ENCODE measurements around the gene SMARCE1.

Gene SMARCE1

DNA sequence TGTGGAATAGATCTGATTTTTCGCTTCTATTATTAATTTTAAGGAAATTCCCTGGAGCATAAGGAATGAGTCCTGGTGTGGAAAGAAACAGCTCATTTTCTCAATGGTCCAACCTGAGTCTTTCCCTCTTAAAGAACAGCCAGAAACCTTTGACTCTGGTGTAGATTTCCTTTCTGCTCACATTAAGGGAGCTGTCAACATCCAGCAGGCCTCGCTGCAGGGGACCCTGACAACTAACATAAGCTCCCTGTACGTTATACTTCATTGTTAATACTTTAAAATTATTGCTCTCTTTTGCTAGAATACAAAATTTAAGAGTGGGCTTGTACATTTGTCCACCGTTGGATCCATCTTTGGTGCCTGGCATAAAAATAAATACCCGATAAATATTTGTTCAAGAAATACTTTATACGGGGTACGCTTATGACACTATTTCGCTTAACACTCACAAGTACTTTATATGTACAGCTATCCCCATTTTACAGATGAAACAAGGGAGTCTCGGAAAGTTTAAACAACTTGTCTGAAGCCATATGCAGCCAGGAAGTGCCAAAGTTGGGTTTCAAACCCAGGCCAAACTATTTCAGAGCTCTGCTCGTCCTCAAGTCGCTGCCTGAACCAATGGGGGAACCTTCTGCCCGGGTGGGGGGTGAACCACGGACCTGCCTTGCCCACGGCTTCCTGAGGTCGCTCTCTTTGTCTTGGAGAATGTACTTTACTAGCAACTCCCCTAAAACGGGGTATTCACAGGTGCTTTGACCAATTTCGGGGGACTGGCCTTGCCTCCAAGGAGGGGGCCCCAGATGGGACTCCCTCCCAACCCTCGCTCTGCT, 611 bp downstream of the SMARCE1 start:
- DNase-seq (ENCODE audit: low read depth in 2 of 2, low spot score in 1 of 2) = peak in 1 of 2 donors; percentile 17

DNA sequence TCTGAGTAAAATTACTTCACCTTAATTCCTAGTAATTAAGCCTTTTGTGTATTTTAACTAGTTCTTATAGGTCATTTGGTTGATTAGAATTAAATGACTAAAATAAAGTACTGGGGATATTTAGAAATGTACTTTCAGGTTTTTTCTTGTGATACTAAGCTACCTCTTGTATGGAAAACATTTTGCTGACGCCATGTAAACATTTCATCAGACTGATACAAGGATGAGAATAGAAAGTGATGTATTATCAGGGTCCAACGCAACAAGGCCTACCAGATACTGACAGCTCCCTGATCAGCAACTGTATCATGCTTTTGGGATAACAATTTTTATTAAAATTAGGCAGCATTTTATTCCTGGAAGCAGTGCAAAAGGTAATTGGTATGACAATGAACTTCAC, 1.7 kb downstream of the SMARCE1 start:
- no peak for DNase-seq (ENCODE audit: low read depth in 2 of 2, low spot score in 1 of 2)

DNA sequence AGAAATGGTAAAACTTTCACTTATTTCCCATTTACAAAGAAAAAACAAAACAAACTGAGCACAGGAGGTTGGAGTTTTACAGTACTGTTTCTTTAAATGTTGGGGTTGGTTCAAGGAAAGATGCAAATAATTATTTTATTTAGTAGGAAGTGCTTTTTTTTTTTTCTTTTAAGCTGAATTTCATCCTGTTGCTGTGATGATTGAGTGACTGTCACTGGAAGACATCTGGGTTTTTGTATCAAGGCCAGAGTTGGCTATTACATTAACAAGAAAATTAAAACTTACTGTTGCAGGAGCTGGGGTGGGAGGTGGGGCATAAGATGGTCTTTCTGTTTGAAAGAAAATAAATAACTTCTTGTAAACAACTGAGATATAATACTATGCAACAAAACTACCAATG, 2.3 kb downstream of the SMARCE1 start:
- no peak for DNase-seq (ENCODE audit: low read depth in 2 of 2, low spot score in 1 of 2)

DNA sequence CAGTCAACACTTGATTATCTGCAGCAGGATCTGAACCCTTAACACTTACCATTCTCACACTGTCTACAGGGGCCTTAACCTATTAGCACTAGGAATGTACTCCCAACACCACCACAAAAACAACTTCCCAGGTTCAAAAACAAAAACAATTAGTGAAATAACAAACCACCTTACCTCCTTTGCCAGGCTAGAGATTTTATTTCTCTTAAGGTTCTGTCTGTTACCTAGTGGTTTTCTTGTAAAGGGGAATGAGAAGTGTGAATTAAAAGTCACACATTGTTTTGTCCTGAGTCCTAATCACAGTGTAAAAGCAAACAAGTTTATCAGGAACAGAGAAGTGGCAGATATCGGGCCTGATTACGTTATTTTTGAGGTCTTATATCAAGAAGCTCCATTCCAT, 9.7 kb downstream of the SMARCE1 start:
- no peak for DNase-seq (ENCODE audit: low read depth in 2 of 2, low spot score in 1 of 2)

DNA sequence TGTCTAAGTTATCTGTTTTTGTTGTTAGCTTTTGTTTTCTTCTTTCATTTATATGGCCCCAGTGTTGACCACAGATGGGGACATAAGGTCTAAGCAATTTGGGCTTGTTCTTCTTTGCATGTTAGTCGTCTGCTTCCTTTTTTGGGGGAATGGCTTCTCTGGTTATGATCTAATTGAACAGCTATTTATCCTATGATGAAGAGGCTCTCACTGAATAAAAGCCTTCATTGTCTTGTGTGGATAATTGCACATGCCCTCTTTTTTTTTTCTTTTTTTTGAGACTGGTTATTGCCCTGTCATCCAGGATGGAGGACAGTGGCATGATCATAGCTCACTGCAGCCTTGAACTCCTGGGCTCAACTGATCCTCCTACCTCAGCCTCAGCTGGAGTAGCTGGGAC, 13.7 kb downstream of the SMARCE1 start:
- no peak for DNase-seq (ENCODE audit: low read depth in 2 of 2, low spot score in 1 of 2)

DNA sequence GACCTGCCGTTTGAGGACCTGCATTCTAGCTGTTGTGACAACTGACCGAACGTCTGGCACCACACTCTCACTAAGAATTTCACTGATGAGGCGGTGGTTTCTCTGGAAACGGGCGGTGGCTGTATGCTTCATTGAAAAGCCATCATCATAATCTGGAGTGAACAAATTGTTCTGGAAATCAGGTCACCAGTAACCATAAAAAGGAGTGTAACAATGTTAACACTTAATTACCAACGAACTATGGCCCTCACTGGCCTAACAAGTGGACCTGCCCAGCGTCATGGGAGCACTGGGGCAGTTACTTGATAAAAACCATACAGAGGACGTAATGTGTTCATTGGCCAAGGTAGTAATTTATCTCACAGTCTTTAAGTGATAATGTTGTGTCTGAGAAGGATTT, 15.4 kb downstream of the SMARCE1 start:
- no peak for DNase-seq (ENCODE audit: low read depth in 2 of 2, low spot score in 1 of 2)

DNA sequence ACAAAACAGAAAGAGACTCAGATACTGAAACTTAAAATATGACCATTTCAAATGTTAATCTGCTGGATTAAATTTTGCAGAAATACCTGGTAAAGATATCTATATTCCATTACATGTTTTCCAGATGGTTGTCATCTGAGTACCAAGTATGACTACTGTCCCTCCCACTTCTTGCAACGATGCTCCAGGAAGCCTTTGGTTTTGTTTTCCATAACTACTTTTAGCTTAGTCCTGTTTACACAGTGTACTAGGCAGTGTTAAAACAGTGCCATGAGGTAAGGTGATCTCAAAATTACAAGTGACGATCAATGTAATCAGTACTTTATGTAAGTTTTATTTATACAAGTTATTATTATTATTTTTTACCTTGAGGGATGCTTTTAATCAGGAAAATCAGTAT, 17.8 kb downstream of the SMARCE1 start:
- no peak for DNase-seq (ENCODE audit: low read depth in 2 of 2, low spot score in 1 of 2)

DNA sequence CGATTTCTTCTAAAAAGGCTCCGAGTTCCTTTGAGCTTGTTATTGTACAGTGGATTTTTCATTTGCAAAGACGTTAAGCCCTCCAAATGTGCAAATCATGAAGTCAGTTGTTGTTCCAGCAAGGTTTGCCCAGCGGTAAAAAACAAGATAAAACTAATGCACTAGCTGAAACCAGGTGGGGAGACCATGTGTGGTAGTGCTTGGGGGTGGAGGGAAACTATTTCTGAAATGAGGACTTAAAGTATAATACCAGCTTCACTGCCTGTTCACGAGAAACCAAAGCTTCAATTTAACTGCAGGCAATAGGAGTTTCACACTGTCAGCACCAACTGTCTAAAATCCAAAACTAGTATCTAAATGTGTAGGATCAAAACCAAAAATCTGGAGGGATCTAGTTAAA, 22.3 kb downstream of the SMARCE1 start:
- no peak for DNase-seq (ENCODE audit: low read depth in 2 of 2, low spot score in 1 of 2)

DNA sequence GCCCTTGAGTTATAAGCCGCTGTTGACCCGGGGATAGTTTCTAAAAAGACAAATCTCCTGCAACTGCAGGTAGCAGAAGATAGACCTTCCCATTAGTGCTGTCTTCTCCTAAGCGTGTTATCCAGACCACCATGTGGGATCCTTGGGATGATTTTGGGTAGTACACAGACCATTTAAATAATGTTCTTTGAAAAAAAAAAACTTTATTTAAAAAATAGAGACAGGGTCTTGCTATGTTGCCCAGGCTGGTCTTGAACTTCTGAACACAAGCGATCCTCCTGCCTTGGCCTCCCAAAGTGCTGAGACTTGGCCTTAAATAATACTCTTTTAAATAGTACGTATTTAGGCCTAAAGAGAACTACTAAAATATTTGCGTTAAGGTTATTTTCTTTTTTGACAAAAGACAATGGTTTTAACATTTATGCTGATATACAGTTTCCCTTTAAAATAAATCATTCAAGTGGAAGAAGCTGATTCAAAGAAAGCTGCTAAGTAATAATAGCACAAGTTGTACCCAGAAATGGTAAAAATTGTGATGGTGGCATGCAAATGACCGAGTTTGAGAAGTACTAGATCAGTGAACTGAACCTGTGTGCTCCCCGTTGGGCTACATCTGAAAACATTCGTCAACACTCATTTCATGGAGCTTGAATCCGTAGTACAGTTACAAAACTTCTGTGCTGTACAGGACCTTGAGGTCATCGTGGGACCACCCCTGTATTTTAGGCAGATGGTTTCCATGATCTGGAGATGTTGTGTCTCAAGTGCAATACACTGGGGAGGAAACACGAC, 24.0 kb downstream of the SMARCE1 start:
- DNase-seq (ENCODE audit: low read depth in 2 of 2, low spot score in 1 of 2) = no peak

DNA sequence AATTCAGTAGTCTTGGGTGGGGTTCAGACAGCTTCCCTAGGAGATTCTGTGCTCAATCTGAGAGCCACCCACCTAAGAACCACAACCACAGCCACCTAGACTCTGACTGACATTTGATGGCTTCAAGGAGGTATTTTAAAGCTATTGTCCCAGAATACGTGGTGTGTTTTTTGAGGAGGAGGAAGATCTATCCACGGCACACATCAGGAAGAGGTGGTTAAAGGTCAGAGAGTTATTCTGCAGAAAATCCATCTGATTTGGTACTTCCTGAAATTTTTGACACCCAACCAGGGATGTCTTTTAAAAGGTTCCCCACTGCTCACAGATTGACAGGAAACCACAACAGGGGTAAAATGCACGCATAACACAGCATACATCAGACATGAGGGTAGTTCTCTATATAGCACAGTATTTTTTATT, 25.1 kb downstream of the SMARCE1 start:
- DNase-seq (ENCODE audit: low read depth in 2 of 2, low spot score in 1 of 2) = no peak

DNA sequence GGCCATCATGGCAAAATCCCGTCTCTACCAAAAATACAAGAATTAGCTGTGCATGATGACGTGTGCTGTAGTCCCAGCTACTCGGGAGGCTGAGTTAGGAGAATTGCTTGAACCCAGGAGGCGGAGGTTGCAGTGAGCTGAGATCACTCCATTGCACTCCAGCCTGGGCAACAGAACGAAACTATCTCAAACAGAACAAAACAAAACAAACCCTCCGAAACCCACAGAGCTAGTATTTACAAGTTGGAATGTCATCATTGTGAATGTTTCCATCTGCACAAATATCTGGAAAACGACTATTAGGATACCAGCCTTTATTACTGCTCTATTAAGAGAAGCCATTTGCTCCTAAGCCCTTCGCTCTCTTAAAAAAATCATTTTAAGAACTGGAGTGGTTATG, 26.0 kb downstream of the SMARCE1 start:
- DNase-seq (ENCODE audit: low read depth in 2 of 2, low spot score in 1 of 2) = no peak

DNA sequence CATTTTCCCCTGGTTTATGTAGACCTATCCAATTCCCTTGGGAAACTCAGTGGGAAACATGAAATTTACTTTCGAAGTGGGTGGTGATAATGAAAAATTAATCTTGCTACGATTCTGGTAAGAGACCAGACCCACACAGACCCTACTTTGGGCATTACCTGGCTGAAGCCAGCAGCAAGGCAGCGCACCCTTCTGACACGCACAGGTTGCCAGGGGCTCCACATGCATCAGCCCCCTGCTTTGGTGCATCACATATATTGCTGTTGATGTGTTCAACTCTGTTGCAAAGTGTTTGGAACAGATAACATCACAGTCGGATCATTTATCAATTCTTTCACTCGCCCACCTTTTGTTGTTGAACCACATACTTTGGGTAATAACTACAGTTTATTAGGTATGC, 26.6 kb downstream of the SMARCE1 start:
- no peak for DNase-seq (ENCODE audit: low read depth in 2 of 2, low spot score in 1 of 2)

DNA sequence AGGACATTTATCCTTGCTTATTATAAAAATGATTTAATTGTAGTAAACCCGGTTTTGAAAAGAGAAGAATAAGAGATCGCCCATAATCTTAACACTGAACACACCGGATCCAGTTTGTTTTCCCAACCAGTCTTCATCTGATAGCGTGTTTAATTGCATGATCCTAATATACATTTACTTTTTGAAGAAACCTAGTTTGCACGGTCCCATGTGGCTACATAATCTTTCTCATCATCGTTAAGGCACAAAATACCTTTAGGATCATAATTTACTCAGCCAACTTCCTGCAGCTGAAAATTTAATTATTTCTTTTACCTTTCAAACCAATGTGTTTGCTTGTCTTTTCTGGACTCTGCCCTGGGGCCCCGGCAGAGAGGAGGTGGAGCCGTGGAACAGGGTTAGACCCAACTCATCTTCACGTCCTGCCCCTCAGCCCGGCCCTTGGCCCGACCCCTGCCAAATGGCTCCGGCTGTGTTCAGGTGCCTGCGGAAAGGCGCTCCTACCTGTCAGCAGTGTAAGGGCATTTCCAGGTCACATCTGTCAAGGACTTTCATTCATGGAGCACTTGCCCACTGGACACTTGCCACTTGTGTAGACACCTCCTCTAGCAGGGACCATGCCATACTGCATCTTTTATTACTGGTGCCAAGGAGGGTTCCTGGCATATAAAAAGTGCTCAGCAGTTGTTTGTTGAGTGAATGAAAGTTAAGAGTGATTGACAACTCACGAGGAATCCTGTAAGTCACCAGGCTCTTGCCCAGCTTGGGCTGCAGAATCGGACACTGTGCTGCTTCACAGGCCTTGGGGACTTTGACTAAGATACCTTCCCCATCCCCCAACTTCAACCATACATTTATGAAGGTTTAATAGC, 28.6 kb downstream of the SMARCE1 start:
- DNase-seq (ENCODE audit: low read depth in 2 of 2, low spot score in 1 of 2) = no peak

DNA sequence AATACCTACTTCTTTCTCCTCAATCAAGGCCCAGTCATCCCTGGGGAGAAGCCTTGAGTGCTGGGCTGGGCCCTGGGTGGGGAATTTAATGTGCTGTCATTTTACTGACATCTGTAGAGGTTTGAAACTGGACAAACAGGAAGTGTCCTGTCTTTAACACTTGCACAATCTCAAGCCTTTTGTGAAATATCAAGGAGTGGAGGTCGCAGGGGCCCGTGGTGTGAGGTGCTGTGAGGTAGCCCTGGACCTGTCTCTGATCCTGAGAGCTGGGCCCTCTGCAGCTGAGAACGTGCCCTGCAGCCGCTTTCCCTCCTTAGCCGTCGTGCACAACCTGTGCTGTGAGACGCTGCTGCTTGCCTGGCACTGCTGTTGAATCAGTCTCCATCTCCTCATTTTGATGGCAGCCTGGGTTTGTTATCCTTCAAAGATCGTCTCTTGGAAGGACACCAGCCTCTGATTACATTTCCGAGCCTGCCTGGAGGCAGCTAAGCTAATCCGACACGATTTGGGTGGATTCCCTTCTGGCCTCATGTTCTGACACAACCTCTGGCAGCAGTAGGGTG, 29.9 kb downstream of the SMARCE1 start:
- DNase-seq (ENCODE audit: low read depth in 2 of 2, low spot score in 1 of 2) = no peak

DNA sequence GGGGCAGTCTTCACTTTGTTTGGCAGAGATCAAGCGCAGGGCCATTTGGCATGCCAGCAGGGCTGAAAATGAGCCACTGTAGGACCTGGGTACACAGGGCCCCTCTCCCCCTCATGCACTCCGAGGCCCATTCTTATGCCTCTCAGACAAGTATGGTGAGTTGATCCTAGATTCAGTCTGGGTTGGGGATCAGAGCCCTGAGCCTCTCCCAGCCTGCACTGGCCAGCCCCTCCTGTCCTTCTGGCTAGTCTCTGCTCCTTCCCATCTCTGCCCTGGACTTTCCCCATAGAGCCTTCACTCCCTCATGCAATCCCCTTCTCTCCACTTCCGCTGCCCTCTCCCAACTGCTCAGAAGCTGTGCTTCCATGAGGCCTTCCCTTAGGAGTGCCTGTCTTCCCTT, 31.0 kb downstream of the SMARCE1 start:
- no peak for DNase-seq (ENCODE audit: low read depth in 2 of 2, low spot score in 1 of 2)

DNA sequence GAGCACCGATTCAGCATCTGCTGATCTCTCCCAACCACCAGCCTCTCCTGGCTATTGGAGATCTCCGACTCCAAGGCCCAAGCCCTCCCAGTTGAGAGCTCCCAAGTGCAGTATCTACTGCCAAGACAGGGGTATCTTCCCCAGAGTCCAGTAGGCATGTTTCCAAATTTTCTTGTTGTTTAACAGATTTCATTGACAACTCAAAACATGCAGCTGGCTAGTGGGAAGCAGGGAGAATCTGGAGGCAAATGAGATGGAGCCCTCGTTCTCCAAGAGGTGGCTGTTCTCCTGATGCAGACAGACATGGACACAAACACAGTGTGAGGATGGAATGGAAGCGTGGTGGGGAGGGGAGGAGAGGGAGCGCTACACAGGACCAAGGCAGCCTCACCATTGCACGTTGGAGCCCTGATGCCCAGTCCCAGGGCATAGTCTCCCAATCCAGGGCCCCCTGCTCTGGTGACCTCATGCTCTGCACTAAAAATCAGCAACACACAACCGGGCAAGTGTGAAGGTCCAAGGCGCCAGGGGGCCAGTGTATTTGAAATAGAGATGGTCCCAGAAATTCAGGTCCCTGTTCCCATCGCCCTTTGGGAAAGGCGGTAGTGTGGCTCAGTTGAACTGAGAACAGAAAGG, 31.7 kb downstream of the SMARCE1 start:
- no peak for DNase-seq (ENCODE audit: low read depth in 2 of 2, low spot score in 1 of 2)

DNA sequence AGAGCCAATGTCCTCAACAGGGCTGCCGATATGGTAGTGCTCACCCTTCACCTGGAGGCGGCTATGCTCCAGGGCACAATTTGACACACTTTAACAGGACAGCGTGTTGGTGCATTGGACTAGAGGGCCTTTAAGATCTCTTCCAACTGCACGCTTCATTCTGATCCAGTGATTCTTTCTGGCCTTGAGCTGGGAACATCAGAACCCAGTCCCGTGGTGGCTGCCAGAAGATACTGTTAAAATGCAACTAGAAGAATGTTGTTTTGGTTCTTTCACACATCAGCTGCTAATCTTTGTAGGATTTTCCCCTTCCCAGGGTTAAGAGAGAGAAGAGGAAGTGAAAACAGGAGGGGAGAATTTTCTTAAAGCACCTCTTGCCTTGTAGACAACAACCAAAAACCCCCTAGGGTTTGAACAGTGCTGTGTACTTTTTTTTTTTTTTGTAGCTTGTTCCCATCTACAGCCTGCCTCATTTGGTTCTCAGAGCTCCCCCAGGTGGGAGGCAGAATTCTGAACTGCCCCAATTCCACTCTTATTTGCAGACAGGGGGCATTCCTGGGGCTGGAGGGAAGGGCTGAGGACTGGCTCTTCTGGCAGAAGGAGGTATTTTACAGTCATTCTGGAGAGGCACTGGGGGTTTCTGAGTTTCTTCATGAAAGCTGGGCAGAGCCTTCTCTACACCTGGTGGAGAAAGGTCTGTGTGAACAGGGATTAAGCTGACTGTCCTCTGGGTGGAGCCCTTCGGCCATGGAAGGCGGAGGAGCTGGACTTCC, 32.4 kb downstream of the SMARCE1 start:
- no peak for DNase-seq (ENCODE audit: low read depth in 2 of 2, low spot score in 1 of 2)

DNA sequence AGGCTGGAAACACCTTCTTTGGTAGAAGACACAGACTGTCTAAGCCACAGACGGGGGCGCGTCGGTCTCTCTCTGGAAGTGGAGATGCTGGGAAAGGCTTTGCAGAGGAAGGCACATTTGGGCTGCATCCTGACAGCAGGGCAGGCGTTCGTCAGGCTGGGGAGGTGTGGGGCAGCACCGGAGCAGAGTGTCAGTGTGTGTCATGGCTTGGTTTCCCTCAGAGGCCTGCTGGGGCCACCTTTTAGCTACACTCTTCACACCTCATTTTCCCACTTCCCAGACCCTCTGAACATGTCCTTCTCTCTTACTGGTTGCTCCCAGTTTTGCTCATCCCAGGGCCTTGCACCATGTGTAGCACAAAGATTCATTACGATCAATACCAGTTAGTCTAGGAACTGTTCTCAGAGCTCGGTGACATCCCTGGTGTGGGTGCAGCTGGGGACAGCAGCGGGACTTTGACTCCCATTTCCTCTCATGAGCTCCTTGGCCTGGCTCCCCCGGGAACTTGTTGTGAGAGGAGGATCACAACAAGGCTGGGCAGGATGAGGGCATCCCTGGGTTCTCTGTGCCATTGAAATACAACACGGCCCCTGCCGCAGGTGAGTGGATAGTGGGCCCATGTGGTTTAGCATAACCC, 33.1 kb downstream of the SMARCE1 start:
- no peak for DNase-seq (ENCODE audit: low read depth in 2 of 2, low spot score in 1 of 2)

DNA sequence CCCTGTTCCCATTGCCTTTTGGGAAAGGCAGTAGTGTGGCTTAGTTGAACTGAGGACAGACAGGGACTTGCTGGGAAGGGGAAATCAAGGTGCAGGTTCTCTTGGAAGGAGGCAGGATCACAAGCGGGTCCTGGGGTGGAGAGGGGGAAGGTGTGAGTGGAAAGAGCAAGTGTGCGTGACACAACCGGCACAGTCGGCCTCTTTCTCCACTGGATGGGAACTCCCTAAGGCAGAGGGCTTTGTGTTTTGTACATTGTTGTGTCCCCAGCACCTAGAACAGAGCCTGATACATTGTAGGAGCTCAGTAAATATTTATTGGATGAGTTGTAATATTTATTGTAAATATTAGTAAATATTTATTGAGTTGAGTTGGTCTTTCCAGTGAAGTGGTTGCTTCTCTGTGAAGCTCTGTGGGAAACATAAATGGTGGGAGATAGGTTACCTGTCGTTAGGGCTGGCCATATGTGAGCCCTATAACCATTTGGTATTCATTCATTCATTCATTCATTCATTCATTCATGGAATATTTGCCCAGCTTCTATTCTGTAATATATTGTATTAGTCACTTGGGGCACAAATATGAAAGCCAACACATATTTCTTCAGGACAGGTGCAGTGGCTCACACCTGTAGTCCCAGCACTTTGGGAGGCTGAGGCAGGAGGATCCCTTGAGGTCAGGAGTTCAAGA, 34.0 kb downstream of the SMARCE1 start:
- DNase-seq (ENCODE audit: low read depth in 2 of 2, low spot score in 1 of 2) = no peak

All from stimulated activated CD8-positive, alpha-beta memory T cell treated with anti-CD3 and anti-CD28 coated beads, Interleukin-4, amount 100 ng/mL, for 4 hours (primary cell).